GM21576 (cell line): ENCODE data around the gene GPR153.
A peak's percentile ranks its signal among the peaks of the same experiment; 100 is the strongest.
"Not testable (repeated sequence)": the region's sequence is repeated elsewhere in the genome, so short reads cannot be mapped to it uniquely, and the experiment has no call there.

Experiments used
- ATAC-seq: cut with Tn5 transposase; IDR thresholded peaks from one replicate; pipeline ENCODE4 v1.9.1; 2021; ENCODE audit warnings: mild to moderate bottlenecking, moderate library complexity; ENCODE audit not compliant: unreplicated experiment

The GPR153 gene

GRCh38 chr1:6235296-6235677 lies 25.6 kb downstream of the GPR153 start:
- ATAC-seq, result peak; percentile 31

- no peak for ATAC-seq
Observed at GRCh38 chr1:6234502-6235295, 26.2 kb downstream of the GPR153 start.

GRCh38 chr1:6233376-6233775 lies 27.5 kb downstream of the GPR153 start:
- no peak for ATAC-seq

- no peak for ATAC-seq
Observed at GRCh38 chr1:6225651-6226050, 35.2 kb downstream of the GPR153 start.

GRCh38 chr1:6224718-6225117 lies 36.2 kb downstream of the GPR153 start:
- ATAC-seq, result no peak

GRCh38 chr1:6223617-6224016 lies 37.3 kb downstream of the GPR153 start:
- ATAC-seq, result no peak

GRCh38 chr1:6222636-6223035 lies 38.3 kb downstream of the GPR153 start:
- no peak for ATAC-seq

GRCh38 chr1:6221210-6221784 lies 39.6 kb downstream of the GPR153 start:
- no peak for ATAC-seq

GRCh38 chr1:6220236-6220635 lies 40.7 kb downstream of the GPR153 start:
- ATAC-seq, result no peak

GRCh38 chr1:6219641-6220040 lies 41.3 kb downstream of the GPR153 start:
- ATAC-seq, result not testable (repeated sequence)

- ATAC-seq, result no peak
Observed at GRCh38 chr1:6218375-6219164, 42.3 kb downstream of the GPR153 start.

GRCh38 chr1:6212193-6212959 lies 48.5 kb downstream of the GPR153 start:
- no peak for ATAC-seq

- ATAC-seq, result no peak
Observed at GRCh38 chr1:6211731-6212130, 49.2 kb downstream of the GPR153 start.

- ATAC-seq, result no peak
Observed at GRCh38 chr1:6210591-6211355, 50.1 kb downstream of the GPR153 start.

- no peak for ATAC-seq
Observed at GRCh38 chr1:6209661-6210580, 51.0 kb downstream of the GPR153 start.

GRCh38 chr1:6208723-6209660 lies 51.9 kb downstream of the GPR153 start:
- no peak for ATAC-seq

- no peak for ATAC-seq
Observed at GRCh38 chr1:6207921-6208320, 53.0 kb downstream of the GPR153 start.
